Caki2 (cell line): ENCODE results near the gene TFIP11. TPM values are rescaled to one million over a fixed set of nuclear protein-coding genes. Genes with fewer than 3 reads are reported as not detected.

Source experiments
- DNase-seq: peaks from one replicate; pipeline ENCODE4 v3.0.0-alpha.2; 2015; ENCODE audit warnings: low read depth
- in situ Hi-C: cut with HindIII; loops from 2 replicates; pipeline ENCODE4 v1.10.0; 2016; ENCODE audit warnings: low sequenced_read_pairs, low pct_unique_long_range_greater_than_20kb, mixed read lengths
- total RNA-seq: library from RNA; depleted of rRNA; stranded (reverse); fragments of >200 nt; shearing (Covaris generic); gene quantifications from 2 replicates; pipeline ENCODE4 v1.2.3, GENCODE V29; 2014; ENCODE audit warnings: low replicate concordance; rRNA removed

TFIP11 gene
- total RNA-seq, result 39.7 and 49.4 TPM in 2 replicates

DNA sequence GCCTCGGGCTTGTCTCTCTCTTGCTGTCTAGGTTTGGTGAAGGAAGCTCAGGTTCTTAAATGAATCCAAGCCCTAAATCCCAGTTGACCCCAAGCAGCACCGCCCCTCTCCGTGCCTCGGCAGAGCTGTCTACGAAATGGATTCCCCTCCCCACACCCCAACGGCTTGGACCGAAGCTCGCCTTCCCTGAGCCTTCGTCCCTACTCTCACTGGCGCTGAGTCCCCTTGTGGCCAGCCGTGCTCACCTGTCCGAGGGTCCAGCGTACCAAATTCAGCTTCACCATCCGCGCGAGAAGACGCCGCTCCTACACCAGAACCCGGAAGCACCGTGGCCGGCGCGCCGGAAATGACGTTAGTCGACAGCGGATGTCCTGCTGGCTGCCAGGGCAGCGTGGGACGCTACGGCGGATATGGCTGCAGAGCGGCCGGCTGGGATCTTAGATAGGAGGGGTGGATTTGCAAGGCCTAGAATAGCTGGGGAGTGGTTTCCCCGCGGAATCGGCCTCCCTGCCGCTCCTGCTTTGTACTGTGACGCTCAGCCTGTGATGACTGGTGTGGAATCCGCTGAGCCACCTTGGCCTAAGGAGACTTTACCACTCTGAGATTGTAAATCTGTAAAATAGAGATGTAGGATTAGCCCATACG lies at the start of gene TFIP11:
TFIP11 (minus strand) TSS at position 325 of the 645 bp plus-strand sequence. CDS start 2,201 bp downstream, outside the sequence.
- DNase-seq, result peak; percentile 76
- in situ Hi-C loops, result no loop called here

DNA sequence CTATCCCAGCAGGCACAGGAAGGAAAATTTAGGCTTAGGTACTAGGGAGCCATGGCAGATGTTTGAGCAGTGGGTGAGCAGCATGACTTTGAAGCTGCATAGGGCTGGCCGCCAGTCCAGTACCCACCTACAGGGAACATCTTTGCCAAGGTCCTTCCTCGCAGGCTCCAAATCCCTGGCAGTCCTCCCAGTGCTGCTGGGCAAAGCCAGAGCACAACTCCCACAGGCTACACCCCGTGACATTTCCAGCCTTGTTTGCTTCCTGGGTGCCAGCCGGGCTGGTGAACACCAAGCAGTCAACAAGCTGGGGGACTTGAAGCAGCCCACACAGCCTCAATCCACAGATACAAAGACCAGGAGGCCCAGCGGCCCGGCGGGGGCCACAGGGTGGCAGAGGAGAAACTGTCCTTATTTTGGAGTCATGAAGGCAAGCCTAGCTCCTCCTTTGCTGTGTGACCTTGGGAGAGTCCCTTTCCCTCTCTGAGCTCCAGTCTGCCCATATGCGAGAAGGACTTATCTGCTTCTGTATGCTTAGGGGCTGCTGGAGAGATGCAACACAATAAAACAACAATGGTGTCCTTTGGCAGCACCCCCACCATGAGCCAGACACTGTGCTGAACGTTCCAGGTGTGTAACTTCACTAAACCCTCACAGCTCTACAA lies 49.6 kb upstream of the TFIP11 start:
- in situ Hi-C loops, result no loop called here
- no peak for DNase-seq

DNA sequence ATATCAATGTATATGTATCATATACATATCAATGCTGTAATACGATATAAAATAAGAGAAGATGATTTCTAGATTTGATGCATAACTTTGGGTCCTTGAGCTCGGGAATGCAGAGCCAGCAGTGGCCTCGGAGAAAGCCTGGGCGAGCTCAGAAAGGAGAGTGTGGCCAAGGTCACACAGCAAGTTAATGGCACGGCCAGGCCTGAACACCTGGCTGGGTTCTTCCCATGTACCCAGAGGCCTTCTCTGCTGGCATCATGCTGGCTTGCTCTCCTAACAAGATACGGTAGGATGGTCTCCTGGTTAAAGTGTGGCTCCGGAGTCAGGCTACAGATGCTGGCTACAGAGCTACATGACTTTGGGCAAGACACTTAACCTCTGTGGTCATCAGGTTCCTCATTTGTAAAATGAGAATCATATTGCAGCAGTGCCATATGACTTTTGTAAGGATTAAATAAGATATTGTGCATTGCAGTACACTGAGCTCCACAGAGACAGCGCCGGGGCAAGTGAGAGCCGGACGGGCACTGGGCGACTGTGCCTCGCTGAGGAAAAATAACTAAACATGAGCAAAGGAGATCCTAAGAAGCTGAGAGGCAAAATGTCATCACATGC lies 47.8 kb upstream of the TFIP11 start:
- no peak for DNase-seq
- in situ Hi-C loops, result no loop called here

DNA sequence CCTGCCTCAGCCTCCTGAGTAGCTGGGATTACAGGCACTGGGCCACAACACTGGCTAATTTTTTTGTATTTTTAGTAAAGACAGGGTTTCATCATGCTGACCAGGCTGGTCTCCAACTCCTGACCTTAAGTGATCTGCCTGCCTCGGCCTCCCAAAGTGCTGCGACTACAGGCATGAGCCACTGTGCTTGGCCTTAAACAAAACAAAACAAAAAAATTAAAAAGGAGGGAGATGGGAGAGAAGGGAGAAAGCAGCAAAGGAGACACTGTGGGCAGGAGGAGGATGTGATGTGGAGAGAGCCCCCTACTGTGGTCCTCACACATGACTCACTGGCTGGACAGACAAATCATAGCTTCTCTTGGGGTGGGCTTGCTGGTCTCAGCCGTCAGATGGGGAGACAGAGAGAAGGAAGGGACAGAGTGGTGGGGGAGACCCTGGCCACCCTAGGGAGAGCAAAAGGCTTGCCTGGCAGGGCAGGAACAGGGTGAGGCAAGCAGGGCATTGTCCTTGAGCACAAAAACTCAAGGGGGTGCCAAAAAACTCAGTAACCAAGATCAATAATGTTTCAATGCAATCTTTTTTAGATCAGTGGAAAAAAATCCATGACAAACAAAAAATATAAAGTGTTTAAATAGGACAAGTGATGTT lies 46.1 kb upstream of the TFIP11 start:
- no peak for DNase-seq

DNA sequence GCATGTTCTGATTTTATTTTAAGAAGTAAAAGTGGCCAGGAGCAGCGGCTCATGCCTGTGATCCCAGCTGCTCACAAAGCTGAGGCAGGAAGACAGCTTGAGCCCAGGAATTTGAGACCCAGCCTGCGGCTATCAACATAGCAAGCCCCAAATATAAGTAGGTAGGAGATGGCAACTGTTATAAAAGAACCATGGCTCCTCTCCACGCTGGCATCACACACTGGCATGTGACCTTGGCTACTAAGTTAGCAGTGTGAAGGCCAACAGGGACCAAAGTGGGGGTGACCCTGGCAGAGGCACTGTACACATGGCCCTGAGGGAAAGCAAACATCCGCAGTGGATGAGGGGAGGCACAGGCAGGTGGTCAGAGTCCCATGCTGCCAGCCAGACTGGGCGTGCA lies 44.6 kb upstream of the TFIP11 start:
- in situ Hi-C loops, result no loop called here
- no peak for DNase-seq

More for the DNA sequence above, 46.1 kb upstream of the TFIP11 start:
- in situ Hi-C loops, result no loop called here

DNA sequence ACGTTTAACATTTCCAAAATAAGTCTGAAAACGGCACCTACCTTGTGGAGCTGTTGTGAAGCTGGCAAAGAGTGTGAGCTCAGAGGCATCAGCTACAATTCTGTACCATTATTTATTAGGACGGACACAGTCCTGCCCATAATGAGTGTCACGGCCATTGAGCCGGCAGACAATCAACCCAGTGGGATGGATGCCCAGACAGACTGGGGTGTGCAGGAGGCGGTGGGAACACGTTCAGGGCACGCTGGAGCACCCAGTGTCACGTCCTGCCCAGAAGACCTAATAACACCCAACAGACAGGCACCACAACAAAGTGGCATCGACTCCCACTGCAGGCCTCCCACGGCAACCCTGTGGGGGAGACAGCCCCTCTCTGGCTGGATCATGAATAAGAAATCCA lies 43.2 kb upstream of the TFIP11 start:
- in situ Hi-C loops, result no loop called here
- no peak for DNase-seq

DNA sequence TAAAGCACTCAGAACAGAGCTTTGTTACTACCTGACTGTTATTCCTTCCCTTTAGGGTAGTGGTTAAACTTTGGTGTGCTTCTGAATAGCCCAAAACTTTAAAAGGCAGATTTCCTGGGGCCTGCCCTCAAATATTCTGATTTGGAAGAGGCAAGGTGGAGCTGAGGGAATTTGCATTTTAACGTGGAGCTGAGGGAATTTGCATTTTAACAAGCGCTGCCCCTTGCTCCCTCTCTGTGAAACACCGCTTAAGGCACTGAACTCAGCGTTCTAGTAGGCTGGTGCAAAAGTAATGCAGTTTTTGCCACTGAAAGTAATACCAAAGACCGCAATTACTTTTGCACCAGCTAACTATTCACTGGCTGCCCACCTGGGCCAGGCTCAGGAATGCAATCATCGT lies 42.7 kb upstream of the TFIP11 start:
- no peak for DNase-seq
- in situ Hi-C loops, result no loop called here

DNA sequence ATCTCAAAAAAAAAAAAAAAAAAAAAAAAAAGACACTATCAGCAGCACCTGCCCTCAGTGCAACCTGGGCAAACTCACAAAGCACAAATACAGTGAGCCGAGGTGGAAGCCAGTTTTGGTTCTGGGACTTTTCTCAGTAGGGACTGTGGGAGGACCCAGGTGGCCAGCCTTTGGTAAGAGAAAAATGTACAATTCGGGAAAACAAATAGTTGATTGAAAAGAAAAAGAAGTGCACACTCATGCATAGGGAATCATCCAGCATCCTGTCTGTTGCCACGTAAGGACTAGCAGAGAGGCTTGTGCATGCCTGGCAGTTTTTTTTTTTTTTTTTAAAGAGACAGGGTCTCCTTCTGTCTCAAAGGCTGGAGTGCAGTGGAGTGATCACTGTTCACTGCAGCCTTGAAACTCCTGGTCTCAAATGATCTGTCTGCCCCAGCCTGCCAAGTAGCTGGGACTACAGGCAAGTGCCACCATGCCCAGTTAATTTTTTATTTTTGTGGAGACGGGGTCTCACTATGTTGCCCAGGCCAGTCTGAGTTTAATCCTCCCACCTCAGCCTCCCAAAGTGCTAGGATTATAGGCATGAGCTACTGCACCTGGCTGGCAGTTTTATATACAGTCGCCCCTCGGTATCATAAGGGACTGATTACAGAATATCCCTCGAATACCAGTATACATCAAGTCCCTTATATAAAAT lies 40.9 kb upstream of the TFIP11 start:
- in situ Hi-C loops, result no loop called here
- DNase-seq, result peak; percentile 70

DNA sequence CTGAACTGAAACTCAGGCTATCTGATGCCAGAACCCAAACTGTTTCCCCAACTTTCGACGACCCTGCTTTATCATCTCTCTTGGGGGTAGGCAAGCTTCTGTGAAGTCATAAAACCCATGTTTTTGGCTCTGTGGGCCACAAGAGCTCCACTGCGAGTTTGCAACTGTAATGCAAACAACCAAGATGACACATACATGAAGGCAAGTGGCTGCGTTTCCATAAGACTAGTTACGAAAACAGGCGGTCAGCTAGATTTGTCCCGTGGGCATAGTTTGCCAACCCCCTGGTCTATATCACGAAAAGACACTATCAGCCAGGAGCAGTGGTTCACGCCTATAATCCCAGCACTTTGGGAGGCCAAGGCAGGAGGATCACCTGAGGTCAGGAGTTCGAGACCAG lies 40.2 kb upstream of the TFIP11 start:
- no peak for DNase-seq

DNA sequence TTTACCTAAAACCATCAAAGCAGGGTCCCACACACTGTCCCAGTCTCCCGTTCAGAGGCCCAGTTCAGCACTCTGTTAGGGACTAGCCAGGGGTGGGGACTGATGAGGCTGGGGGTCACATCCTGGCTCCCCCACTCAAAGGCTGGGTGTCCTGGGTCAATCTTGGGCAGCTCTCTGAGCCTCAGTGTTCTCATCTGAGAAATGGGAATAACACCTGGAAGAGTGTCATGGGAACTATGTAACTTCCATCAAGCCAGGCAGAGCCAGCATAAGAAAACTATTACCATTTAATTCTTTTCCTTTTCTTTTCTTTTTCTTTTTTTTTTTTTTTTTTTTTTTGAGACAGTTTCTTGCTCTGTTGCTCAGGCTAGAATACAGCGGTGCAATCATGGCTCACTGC lies 39.3 kb upstream of the TFIP11 start:
- in situ Hi-C loops, result no loop called here

More for the DNA sequence above, 40.2 kb upstream of the TFIP11 start:
- in situ Hi-C loops, result no loop called here

DNA sequence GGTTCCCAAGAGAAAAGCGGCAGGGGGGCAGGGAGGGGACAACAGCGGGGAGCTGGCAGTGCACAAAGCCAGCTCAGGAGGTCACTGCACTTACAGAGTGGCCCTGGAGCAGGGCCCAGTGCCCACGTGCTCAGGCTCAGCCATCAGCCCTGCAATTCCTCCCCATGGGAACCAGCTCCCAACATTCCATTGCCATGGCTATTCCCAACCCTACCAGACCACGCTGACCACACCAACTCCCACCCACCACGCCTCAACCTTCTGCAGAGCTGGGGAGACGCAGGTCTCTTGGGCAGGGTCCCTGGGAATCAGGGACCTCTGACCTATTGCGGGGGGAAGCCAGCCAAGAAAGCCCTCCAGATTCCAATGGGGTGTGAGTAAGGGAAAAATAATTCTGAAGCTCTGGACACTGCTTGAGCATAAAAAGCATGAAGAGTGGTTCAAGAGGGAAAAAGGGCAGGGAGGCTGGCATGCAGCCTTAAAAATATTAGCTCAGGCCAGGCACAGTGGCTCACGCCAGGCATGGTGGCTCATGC lies 38.3 kb upstream of the TFIP11 start:
- in situ Hi-C loops, result no loop called here
- peak; percentile 85 for DNase-seq

More for the DNA sequence above, 39.3 kb upstream of the TFIP11 start:
- DNase-seq, result no peak

DNA sequence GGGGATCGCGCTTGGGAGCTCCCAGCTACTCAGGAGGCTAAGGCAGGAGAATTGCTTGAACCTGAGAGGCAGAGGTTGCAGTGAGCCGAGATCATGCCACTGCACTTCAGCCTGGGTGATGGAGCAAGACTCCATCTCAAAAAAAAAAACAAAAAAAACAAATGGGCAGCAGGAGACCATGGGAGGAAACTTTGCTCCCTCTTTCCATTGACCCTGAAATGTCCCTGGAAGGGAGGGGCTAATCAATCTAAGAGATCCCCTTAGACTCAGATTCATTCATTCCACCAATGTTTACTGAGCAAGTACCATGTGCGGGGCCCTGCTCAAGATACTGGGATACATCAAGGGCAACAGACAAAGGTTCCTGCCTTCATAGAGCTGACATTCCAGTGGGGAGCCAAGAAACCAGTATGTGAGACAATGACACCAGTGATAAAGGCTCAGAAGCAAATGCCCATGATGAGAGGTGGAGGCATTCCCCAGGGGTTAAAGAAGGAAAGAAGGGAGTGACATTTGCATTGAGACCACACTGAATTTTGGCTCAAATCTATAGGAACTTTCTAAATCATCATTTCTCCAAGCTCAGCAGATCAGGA lies 37.7 kb upstream of the TFIP11 start:
- DNase-seq, result no peak
- in situ Hi-C loops, result no loop called here

DNA sequence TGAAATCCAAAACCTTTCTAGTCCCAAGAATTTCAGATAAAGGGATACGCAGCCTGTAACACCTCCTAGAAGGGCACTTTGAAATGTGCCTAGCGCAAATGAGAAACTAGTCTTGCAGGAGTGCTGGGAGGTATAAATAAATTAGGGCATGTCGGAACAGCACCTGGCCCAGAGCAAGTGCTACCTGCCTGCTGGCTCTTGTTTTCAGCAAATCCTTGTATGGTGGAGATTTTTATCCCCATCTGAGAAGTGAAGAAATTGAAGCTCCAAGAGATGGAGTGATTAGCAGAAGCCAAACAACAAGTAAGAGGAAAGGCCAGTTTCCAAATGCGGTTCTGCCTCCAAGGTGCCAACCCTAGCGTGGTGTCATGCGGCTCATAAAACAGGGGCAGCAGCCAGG lies 36.7 kb upstream of the TFIP11 start:
- in situ Hi-C loops, result no loop called here
- no peak for DNase-seq

DNA sequence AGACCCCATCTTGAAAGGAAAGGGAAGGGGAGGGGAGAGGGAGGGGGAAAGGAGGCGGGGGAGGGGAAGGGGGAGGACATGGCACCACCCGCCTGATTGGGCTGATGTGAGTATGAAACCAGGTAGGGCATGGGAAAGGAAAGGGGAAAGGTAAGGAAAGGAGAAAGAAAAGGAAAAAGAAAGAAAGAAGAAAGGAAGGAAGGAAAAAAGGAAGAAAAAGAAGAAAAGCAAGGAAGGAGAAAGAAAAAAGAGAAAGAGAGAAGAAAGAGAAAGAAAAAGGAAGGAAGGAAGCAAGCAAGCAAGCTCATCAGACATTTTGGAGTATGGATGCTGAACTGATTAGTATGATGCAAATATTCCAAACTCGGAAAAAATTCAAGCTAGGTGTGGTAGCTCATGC lies 36.0 kb upstream of the TFIP11 start:
- DNase-seq, result no peak
- in situ Hi-C loops, result no loop called here

DNA sequence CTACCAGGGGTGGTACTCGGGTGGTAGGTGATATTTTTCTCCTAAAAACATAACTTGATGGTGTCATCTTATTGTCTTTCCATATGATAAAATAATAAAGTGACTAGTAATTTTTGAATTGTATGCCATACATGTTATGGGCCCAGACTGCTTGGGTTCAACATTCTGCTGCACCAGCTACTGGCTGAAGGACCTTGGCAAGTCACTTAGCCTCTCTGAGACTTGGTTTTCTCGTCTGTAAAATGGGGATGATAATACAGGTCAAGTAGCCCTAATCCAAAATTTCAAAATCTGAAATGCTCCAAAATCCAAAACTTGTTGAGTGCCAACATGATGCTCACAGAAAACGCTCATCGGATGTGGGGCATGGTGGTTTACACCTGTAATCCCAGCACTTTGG lies 35.6 kb upstream of the TFIP11 start:
- in situ Hi-C loops, result no loop called here
- no peak for DNase-seq

DNA sequence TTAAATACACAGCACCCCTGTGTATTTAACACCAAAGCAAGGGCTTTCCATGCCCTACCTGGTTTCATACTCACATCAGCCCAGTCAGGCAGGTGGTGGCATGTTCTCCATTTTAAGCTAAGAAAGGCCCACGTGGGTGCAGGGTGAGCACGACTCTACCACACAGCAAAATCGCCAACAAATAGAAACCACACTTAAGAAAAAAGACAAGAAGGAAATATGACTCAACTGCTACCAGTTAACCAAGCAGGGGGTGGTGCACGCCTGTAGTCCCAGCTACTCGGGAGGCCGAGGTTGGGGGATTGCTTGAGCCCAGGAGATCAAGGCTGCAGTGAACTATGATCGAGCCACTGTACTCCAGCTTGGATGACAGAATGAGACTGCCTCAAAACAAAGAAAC lies 35.2 kb upstream of the TFIP11 start:
- DNase-seq, result no peak
- in situ Hi-C loops, result no loop called here

DNA sequence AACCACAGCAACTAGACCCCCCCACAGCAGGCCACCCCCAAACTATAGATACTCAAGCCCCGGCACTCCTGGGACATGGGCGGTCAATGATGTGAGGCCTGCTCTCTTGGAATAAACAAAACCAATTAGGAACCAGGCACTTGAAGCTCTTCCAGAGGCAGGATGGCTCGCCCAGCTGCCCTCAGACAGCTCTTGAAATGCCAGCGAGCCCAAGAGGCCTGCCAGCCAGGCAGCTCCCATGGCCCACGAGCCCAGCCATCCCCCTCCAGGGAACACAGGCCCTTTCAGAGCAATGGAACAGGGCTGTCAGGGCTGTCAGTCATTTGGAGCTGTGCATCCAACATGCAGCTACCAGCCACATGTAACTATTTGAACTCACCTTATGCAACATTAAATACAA lies 34.0 kb upstream of the TFIP11 start:
- in situ Hi-C loops, result no loop called here
- no peak for DNase-seq

DNA sequence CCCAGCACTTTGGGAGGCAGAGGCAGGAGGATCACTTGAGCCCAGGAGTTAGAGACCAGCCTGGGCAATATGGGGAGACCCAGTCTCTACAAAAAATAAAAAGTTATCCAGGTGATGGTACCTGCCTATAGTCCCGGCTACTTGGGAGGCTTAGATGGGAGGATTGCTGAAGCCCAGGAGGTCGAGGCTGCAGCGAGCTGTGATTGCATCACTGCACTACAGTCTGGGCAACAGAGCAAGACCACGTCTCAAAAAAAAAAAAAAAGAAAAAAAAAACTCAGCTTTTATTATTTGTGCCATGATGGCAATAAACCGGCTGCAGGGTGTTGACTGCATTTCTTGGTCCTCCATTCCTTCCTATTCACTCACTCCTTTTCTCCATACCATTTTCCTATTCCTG lies 33.6 kb upstream of the TFIP11 start:
- DNase-seq, result no peak
- in situ Hi-C loops, result no loop called here
